ENCODE results near the gene KRT85.
"Not testable (repeated sequence)": the region's sequence is repeated elsewhere in the genome, so short reads cannot be mapped to it uniquely, and the experiment has no call there.

Gene KRT85

GRCh38 chr12:52321418-52321817, 45.9 kb downstream of the KRT85 start:
- no peak for DNase-seq

- DNase-seq: no peak
Observed at GRCh38 chr12:52320784-52321400, 46.4 kb downstream of the KRT85 start, which contains the start of gene KRT83. TSS of gene KRT83 (minus strand) at chr12:52321398. CDS start at chr12:52321335, 63 bp downstream.

GRCh38 chr12:52319097-52319496, 48.2 kb downstream of the KRT85 start:
- DNase-seq: no peak

GRCh38 chr12:52318241-52318990, 48.9 kb downstream of the KRT85 start:
- no peak for DNase-seq

- DNase-seq: no peak
Observed at GRCh38 chr12:52317468-52318052, 49.7 kb downstream of the KRT85 start.

- no peak for DNase-seq
Observed at GRCh38 chr12:52316701-52317100, 50.6 kb downstream of the KRT85 start.

- DNase-seq: no peak
Observed at GRCh38 chr12:52316290-52316689, 51.0 kb downstream of the KRT85 start.

GRCh38 chr12:52315721-52316120, 51.6 kb downstream of the KRT85 start:
- not testable (repeated sequence) for DNase-seq

- DNase-seq: no peak
Observed at GRCh38 chr12:52314511-52314910, 52.8 kb downstream of the KRT85 start.

- DNase-seq: no peak
Observed at GRCh38 chr12:52313926-52314325, 53.4 kb downstream of the KRT85 start.

- no peak for DNase-seq
Observed at GRCh38 chr12:52313461-52313860, 53.8 kb downstream of the KRT85 start.

- no peak for DNase-seq
Observed at GRCh38 chr12:52312086-52312485, 55.2 kb downstream of the KRT85 start.

GRCh38 chr12:52311285-52311648, 56.0 kb downstream of the KRT85 start:
- DNase-seq: no peak

- DNase-seq: no peak
Observed at GRCh38 chr12:52310622-52311284, 56.5 kb downstream of the KRT85 start.

Data from CD4-positive, alpha-beta T cell treated with Interleukin-4 for 1 hour (primary cell).